Testis (tissue), 3 donors: ENCODE data around the gene SERTAD1. TPM values are rescaled to one million over a fixed set of nuclear protein-coding genes. Genes with fewer than 3 reads are reported as not detected.

Experiments used
- DNase-seq: peaks from one replicate; pipeline ENCODE4 v3.0.0-alpha.2; 2019
- H3K27ac ChIP-seq, 2 donors: fragments of 200-600 bp; sonication (generic); one replicate each; pipeline ENCODE4 v1.5.1; 2019
- H3K27me3 ChIP-seq: fragments of 200-600 bp; sonication (generic); one replicate; pipeline ENCODE4 v1.5.1; 2019
- H3K36me3 ChIP-seq: fragments of 200-600 bp; sonication (generic); one replicate; pipeline ENCODE4 v1.5.1; 2017; ENCODE audit warnings: low read depth; ENCODE audit errors: missing control alignments
- H3K4me1 ChIP-seq: fragments of 200-600 bp; sonication (generic); one replicate; pipeline ENCODE4 v1.5.1; 2019
- H3K4me3 ChIP-seq, 2 donors: fragments of 200-600 bp; sonication (generic); one replicate each; pipeline ENCODE4 v1.5.1; 2017 to 2019
- H3K9me3 ChIP-seq: fragments of 200-600 bp; sonication (generic); one replicate; pipeline ENCODE4 v1.5.1; 2017
- POLR2A ChIP-seq: fragments of 450-650 bp; IDR thresholded peaks from one replicate; pipeline ENCODE4 v1.6.1; 2017; ENCODE audit warnings: antibody characterized with exemption, mild to moderate bottlenecking, moderate library complexity
- WGBS, 2 donors: methylation state at CpG; one replicate each; pipeline ENCODE4 v1.1.5; 2018; 5-methylcytosine and 5-hydroxymethylcytosine counted together
- intact Hi-C: fragments of 100-400 bp; cut with DNase I; formaldehyde crosslinking; loops from one replicate; pipeline ENCODE4 v1.15.1; 2023; ENCODE audit warnings: low total_unique reads
- polyA plus RNA-seq: library from polyadenylated mRNA; stranded (reverse); fragments of 350-450 nt; fragmentation: Illumina TruSeq; extraction: RNeasy Lipid Tissue Mini Kit (QIAGEN cat#74804); gene quantifications from one replicate; pipeline ENCODE4 v1.2.3, GENCODE V29; 2014; ENCODE audit warnings: low read depth, low replicate concordance; ENCODE audit not compliant: insufficient read depth
- total RNA-seq, 2 donors: library from RNA; depleted of rRNA; stranded (reverse); fragments of >200 nt; gene quantifications; one replicate each; pipeline ENCODE4 v1.2.3, GENCODE V29; 2016
- TF ChIP-seq, protein P1 (sequence below), 3 experiments: fragments of 450-650 bp in 2 of 3; fragments of 200-600 bp in 1 of 3; sonication (generic) in 1 of 3; IDR thresholded peaks; one replicate each; pipeline ENCODE4 v1.5.1; 2016 to 2019; ENCODE audit warnings: antibody characterized with exemption in 3 of 3, mild to moderate bottlenecking in 2 of 3, moderate library complexity in 1 of 3

The SERTAD1 gene
- total and polyA plus RNA-seq, 3 donors from 2014 or later = 8.3 to 10.9 (median 8.6) TPM

DNA sequence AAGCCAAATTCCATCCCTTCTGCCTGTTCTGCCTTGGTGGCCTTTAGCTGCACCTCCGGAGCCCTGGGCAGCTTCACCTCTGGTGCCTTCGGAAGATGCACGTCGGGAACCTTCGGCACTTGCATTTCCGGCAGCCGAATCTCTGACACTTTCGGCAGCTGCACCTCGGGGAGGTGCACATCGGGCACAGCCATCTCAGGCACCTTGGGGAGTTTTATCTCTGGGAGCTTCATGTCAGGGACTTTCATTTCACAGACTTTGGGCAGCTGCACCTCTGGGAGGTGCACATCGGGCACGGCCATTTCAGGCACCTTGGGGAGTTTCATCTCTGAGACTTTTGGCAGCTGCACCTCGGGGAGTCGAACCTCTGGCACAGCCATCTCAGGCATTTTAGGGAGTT lies 29.8 kb downstream of the SERTAD1 start:
- intact Hi-C loops = no loop called here
- DNase-seq = no peak
- WGBS, 2 donors = 87 to 91% methylated on average over 8 to 14 of the region's 14 CpGs
- H3K36me3 ChIP-seq = no peaks in the 10 kb centered on the region
- no peak overlapping the region for H3K27ac ChIP-seq
- no peaks in the 10 kb centered on the region for H3K9me3 ChIP-seq
- no peak overlapping the region for H3K4me3 ChIP-seq
- TF ChIP-seq, protein P1, sequence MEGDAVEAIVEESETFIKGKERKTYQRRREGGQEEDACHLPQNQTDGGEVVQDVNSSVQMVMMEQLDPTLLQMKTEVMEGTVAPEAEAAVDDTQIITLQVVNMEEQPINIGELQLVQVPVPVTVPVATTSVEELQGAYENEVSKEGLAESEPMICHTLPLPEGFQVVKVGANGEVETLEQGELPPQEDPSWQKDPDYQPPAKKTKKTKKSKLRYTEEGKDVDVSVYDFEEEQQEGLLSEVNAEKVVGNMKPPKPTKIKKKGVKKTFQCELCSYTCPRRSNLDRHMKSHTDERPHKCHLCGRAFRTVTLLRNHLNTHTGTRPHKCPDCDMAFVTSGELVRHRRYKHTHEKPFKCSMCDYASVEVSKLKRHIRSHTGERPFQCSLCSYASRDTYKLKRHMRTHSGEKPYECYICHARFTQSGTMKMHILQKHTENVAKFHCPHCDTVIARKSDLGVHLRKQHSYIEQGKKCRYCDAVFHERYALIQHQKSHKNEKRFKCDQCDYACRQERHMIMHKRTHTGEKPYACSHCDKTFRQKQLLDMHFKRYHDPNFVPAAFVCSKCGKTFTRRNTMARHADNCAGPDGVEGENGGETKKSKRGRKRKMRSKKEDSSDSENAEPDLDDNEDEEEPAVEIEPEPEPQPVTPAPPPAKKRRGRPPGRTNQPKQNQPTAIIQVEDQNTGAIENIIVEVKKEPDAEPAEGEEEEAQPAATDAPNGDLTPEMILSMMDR (IDR thresholded peaks at IDR 0.05) = no peak
- peaks cover 10% of the 10 kb centered on the region for H3K4me1 ChIP-seq
- H3K27me3 ChIP-seq = no peaks in the 10 kb centered on the region

DNA sequence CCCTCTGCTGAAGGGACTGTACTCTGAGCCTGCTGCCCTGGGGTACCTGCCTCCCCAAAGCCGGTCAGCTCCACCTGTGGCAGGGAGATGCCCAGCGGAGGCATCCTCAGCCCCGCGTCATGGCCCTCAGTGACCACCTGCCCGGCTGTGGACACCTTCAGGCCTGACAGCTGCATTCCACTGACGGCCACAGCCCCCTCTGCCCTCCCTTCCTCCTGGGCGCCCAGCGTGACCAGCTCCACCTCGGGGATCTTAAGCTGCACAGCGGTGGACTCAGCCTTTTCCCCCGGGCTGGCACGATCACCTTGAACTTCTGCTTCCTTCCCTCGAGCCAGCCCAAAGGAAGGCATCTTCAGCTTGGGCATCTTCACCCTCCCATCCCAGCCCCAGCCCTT lies 31.0 kb downstream of the SERTAD1 start:
- DNase-seq = no peak
- Histone ChIP-seq H3K4me3 (no peak overlapping the region), H3K36me3 (no peaks in the 10 kb centered on the region), H3K4me1 (peaks cover 10% of the 10 kb centered on the region), H3K9me3 (no peaks in the 10 kb centered on the region), H3K27ac (no peak overlapping the region), H3K27me3 (no peaks in the 10 kb centered on the region)
- TF ChIP-seq, protein P1 (IDR thresholded peaks at IDR 0.05) = no peak
- TF ChIP-seq POLR2A = no peak
- 82 to 83% methylated on average over 8 to 12 of the region's 13 CpGs for WGBS, 2 donors
- intact Hi-C loops = no loop called here

DNA sequence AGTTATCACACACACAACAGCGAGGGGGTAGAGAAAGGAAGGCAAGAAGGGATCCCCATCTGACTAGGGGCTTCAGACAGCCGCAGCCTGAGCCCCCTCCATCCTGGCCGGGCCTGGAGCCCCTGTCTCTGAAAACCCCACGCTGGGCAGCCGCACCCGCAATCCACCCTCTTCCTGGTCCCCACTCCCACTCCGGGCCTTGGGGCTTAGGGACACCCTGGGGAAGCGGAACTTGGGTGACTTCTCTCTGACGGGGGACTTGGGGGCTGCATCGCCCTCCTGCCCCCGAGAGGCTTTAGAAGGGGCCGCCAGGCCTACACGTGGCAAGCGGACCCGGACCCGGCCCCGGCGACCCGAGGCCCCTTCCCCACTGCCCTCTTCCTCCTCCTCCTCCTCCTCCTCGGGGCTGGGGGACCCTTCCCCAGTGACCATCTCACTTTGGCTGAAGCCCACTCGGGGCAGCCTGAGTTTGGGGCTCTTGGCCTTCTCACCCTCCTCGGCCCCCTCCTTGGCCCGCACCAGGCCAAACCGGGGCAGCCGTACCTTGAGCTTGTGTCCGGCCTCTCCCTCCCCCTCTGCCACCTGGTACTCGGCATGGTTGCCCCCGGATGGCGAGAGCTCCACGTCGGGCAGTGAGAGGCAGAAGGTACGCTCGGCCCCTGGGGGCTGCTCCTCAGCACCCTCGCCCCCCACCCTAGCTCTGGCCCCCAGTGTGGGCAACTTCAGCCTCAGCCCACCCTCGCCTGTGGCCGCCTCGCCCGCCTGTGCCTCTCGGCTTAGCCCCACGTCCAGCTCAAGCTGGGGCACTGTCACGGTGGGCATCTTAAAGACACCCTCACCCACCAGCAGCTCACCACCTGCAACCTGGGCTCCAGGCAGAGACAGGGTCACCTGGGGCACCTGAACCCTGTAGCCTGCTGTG lies 31.6 kb downstream of the SERTAD1 start:
- Histone ChIP-seq H3K27me3 (no peaks in the 10 kb centered on the region), H3K36me3 (no peaks in the 10 kb centered on the region), H3K27ac (no peak overlapping the region), H3K4me1 (peaks cover 10% of the 10 kb centered on the region), H3K9me3 (no peaks in the 10 kb centered on the region), H3K4me3 (no peak overlapping the region)
- intact Hi-C loops = no loop called here
- WGBS, 2 donors = 93 to 94% methylated on average over 19 to 41 of the region's 41 CpGs
- TF ChIP-seq, protein P1 (IDR thresholded peaks at IDR 0.05) = no peak
- no peak for TF ChIP-seq POLR2A
- DNase-seq = no peak

DNA sequence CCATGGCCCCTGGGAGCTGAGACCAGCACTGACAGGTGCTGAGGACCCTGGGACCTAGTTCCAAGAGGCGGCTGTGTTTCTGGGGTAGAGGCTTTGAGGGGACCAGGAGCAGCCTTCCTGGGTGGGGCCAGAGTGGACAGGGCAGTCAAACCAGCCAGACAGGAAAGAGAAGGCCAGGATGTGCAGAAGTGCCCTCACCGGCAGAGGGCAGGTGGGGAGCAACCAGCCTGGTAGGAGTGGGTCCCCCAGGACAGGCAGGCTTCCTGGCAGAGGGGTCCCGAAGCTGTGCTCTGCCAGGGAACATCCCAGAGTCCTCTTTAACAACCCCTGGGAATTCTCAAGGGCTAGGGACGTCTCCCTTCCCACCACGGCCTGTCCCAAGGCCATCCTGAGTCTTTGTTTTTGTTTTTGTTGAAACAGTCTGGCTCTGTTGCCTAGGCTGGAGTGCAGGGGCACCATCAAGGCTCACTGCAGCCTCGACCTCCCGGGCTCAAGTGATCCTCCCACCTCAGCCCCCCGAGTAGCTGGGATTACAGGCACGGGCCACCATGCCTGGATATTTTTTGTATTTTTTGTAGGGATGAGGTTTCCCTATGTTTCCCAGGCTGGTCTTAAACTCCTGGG lies 32.8 kb downstream of the SERTAD1 start:
- DNase-seq = no peak
- intact Hi-C loops = no loop called here
- H3K36me3 ChIP-seq = no peaks in the 10 kb centered on the region
- H3K9me3 ChIP-seq = no peaks in the 10 kb centered on the region
- peaks cover 10% of the 10 kb centered on the region for H3K4me1 ChIP-seq
- WGBS, 2 donors = 27 to 36% methylated on average over 9 of the region's 9 CpGs
- no peak for TF ChIP-seq POLR2A
- TF ChIP-seq, protein P1 (IDR thresholded peaks at IDR 0.05) = no peak
- no peaks in the 10 kb centered on the region for H3K27me3 ChIP-seq
- no peak overlapping the region for H3K27ac ChIP-seq
- H3K4me3 ChIP-seq = no peak overlapping the region
